BLaER1 treated with 17β-estradiol and CSF1 and Interleukin-3, amounts not matched to agents 10 nM and 100 nM (cell line): ENCODE results near the gene SYDE2.

ENCODE experiments used
- H3K27ac ChIP-seq, 11 experiments: shearing (Covaris generic); formaldehyde crosslinking; 2 replicates each; pipeline ENCODE4 v1.8.1; 2022
- H3K27me3 ChIP-seq, 11 experiments: shearing (Covaris generic); formaldehyde crosslinking; 2 replicates each; pipeline ENCODE4 v1.8.1; 2022
- H3K36me3 ChIP-seq, 11 experiments: shearing (Covaris generic); formaldehyde crosslinking; 2 replicates each; pipeline ENCODE4 v1.8.1; 2022
- H3K4me1 ChIP-seq, 10 experiments: shearing (Covaris generic); formaldehyde crosslinking; 2 replicates each; pipeline ENCODE4 v1.8.1; 2022
- H3K4me2 ChIP-seq, 11 experiments: shearing (Covaris generic); formaldehyde crosslinking; 2 replicates each; pipeline ENCODE4 v1.8.1; 2022
- H3K4me3 ChIP-seq, 10 experiments: shearing (Covaris generic); formaldehyde crosslinking; 2 replicates each; pipeline ENCODE4 v1.8.1; 2022
- H3K9ac ChIP-seq, 11 experiments: shearing (Covaris generic); formaldehyde crosslinking; 2 replicates each; pipeline ENCODE4 v1.8.1; 2022
- H3K9me3 ChIP-seq, 11 experiments: shearing (Covaris generic); formaldehyde crosslinking; replicated peaks in 1 of 11; 2 replicates each; pipeline ENCODE4 v1.8.1; 2022
- H4K20me1 ChIP-seq, 11 experiments: shearing (Covaris generic); formaldehyde crosslinking; 2 replicates each; pipeline ENCODE4 v1.8.1; 2022
- Cebpa-rat ChIP-seq, 11 experiments: shearing (Covaris generic); IDR thresholded peaks; 2 replicates each; pipeline ENCODE4 v1.8.1; 2022

The SYDE2 gene

GRCh38 chr1:85137660-85138059 lies 63.2 kb downstream of the SYDE2 start:
- TF ChIP-seq Cebpa-rat (IDR thresholded peaks at IDR 0.05) = no peak
- H3K4me3 ChIP-seq = no peak overlapping the region
- H3K27ac ChIP-seq = no peak overlapping the region
- H3K36me3 ChIP-seq = no peaks in the 10 kb centered on the region
- peaks cover 0 to 15% (median 0%) of the 10 kb centered on the region in 10 experiments; a peak in 3 of 20 replicates for H3K4me1 ChIP-seq
- no peak overlapping the region for H3K4me2 ChIP-seq
- H3K9ac ChIP-seq = no peak overlapping the region
- no peaks in the 10 kb centered on the region for H3K27me3 ChIP-seq
- H3K9me3 ChIP-seq = no peaks in the 10 kb centered on the region
- H4K20me1 ChIP-seq = no peaks in the 10 kb centered on the region

GRCh38 chr1:85135392-85135798 lies 65.4 kb downstream of the SYDE2 start:
- Histone ChIP-seq H3K36me3 (no peaks in the 10 kb centered on the region), H3K4me1 (no peaks in the 10 kb centered on the region), H3K4me2 (no peak overlapping the region), H3K4me3 (no peak overlapping the region), H3K9ac (no peak overlapping the region), H3K27me3 (no peaks in the 10 kb centered on the region), H4K20me1 (no peaks in the 10 kb centered on the region), H3K9me3 (no peaks in the 10 kb centered on the region), H3K27ac (no peak overlapping the region)
- no peak for TF ChIP-seq Cebpa-rat (IDR thresholded peaks at IDR 0.05)

- Histone ChIP-seq H3K4me3 (no peak overlapping the region), H3K36me3 (no peaks in the 10 kb centered on the region), H3K27me3 (no peaks in the 10 kb centered on the region), H3K4me1 (no peaks in the 10 kb centered on the region), H4K20me1 (no peaks in the 10 kb centered on the region), H3K9me3 (no peaks in the 10 kb centered on the region), H3K9ac (no peak overlapping the region), H3K4me2 (no peak overlapping the region), H3K27ac (no peak overlapping the region)
- TF ChIP-seq Cebpa-rat (IDR thresholded peaks at IDR 0.05) = no peak
Measured at GRCh38 chr1:85134583-85135391, 66.0 kb downstream of the SYDE2 start.

GRCh38 chr1:85133565-85134159 lies 67.2 kb downstream of the SYDE2 start:
- TF ChIP-seq Cebpa-rat (IDR thresholded peaks at IDR 0.05) = no peak
- Histone ChIP-seq H3K4me1 (no peaks in the 10 kb centered on the region), H3K36me3 (no peaks in the 10 kb centered on the region), H3K27ac (no peak overlapping the region), H3K27me3 (no peaks in the 10 kb centered on the region), H3K4me3 (no peak overlapping the region), H4K20me1 (no peaks in the 10 kb centered on the region), H3K4me2 (no peak overlapping the region), H3K9me3 (no peaks in the 10 kb centered on the region), H3K9ac (no peak overlapping the region)

GRCh38 chr1:85132078-85132720 lies 68.6 kb downstream of the SYDE2 start:
- Histone ChIP-seq H3K4me1 (0 out of 20 replicates have a peak, but pooled peaks cover 0 to 5% (median 0%) of the 10 kb centered on the region in 10 experiments), H4K20me1 (no peaks in the 10 kb centered on the region), H3K27ac (no peak overlapping the region), H3K27me3 (no peaks in the 10 kb centered on the region), H3K9ac (no peak overlapping the region), H3K4me2 (no peak overlapping the region), H3K4me3 (no peak overlapping the region), H3K9me3 (no peaks in the 10 kb centered on the region), H3K36me3 (no peaks in the 10 kb centered on the region)
- no peak for TF ChIP-seq Cebpa-rat (IDR thresholded peaks at IDR 0.05)

- H3K27me3 ChIP-seq = no peaks in the 10 kb centered on the region
- H3K9me3 ChIP-seq = no peaks in the 10 kb centered on the region
- H3K4me2 ChIP-seq = 0 out of 22 replicates have a peak overlapping the region, but pooled peaks of 2 of the 11 experiments have one; percentile 5 to 31
- TF ChIP-seq Cebpa-rat (IDR thresholded peaks at IDR 0.05) = no peak
- 0 out of 20 replicates have a peak, but pooled peaks cover 0 to 5% (median 0%) of the 10 kb centered on the region in 10 experiments for H3K4me1 ChIP-seq
- no peaks in the 10 kb centered on the region for H4K20me1 ChIP-seq
- H3K9ac ChIP-seq = no peak overlapping the region
- H3K27ac ChIP-seq = no peak overlapping the region
- no peak overlapping the region for H3K4me3 ChIP-seq
- no peaks in the 10 kb centered on the region for H3K36me3 ChIP-seq
Measured at GRCh38 chr1:85128316-85128715, 72.5 kb downstream of the SYDE2 start.

- no peaks in the 10 kb centered on the region for H3K9me3 ChIP-seq
- H3K36me3 ChIP-seq = no peaks in the 10 kb centered on the region
- no peak overlapping the region for H3K4me3 ChIP-seq
- H3K9ac ChIP-seq = no peak overlapping the region
- H3K4me2 ChIP-seq = no peak overlapping the region
- TF ChIP-seq Cebpa-rat (IDR thresholded peaks at IDR 0.05) = no peak
- H4K20me1 ChIP-seq = no peaks in the 10 kb centered on the region
- no peak overlapping the region for H3K27ac ChIP-seq
- H3K4me1 ChIP-seq = 0 out of 20 replicates have a peak, but pooled peaks cover 0 to 5% (median 0%) of the 10 kb centered on the region in 10 experiments
- peaks cover 0 to 6% (median 0%) of the 10 kb centered on the region in 11 experiments; a peak in 1 of 22 replicates for H3K27me3 ChIP-seq
Measured at GRCh38 chr1:85125891-85126290, 74.9 kb downstream of the SYDE2 start.

GRCh38 chr1:85124091-85124490 lies 76.7 kb downstream of the SYDE2 start:
- H3K4me3 ChIP-seq = no peak overlapping the region
- no peaks in the 10 kb centered on the region for H4K20me1 ChIP-seq
- H3K27ac ChIP-seq = no peak overlapping the region
- H3K27me3 ChIP-seq = peaks cover 0 to 15% (median 0%) of the 10 kb centered on the region in 11 experiments; a peak in 3 of 22 replicates
- no peaks in the 10 kb centered on the region for H3K36me3 ChIP-seq
- H3K9me3 ChIP-seq = no peaks in the 10 kb centered on the region
- no peak for TF ChIP-seq Cebpa-rat (IDR thresholded peaks at IDR 0.05)
- no peak overlapping the region for H3K9ac ChIP-seq
- H3K4me2 ChIP-seq = no peak overlapping the region
- H3K4me1 ChIP-seq = 0 out of 20 replicates have a peak, but pooled peaks cover 0 to 5% (median 0%) of the 10 kb centered on the region in 10 experiments

GRCh38 chr1:85122169-85122568 lies 78.6 kb downstream of the SYDE2 start:
- Histone ChIP-seq H3K4me3 (no peak overlapping the region), H3K9ac (no peak overlapping the region), H3K27ac (no peak overlapping the region), H3K4me2 (no peak overlapping the region), H3K27me3 (peaks cover 0 to 23% (median 0%) of the 10 kb centered on the region in 11 experiments; a peak in 5 of 22 replicates), H4K20me1 (no peaks in the 10 kb centered on the region), H3K9me3 (peaks cover 0 to 6% (median 0%) of the 10 kb centered on the region in 11 experiments; a peak in 3 of 22 replicates), H3K4me1 (no peaks in the 10 kb centered on the region), H3K36me3 (no peaks in the 10 kb centered on the region)
- TF ChIP-seq Cebpa-rat (IDR thresholded peaks at IDR 0.05) = no peak
